Stomach (tissue), 4 donors: ENCODE results near the gene PON3.

Source experiments
- POLR2AphosphoS5 ChIP-seq, 3 donors: sonication (generic); formaldehyde crosslinking; IDR thresholded peaks; one replicate each; pipeline ENCODE4 v1.6.1; 2016; ENCODE audit warnings: antibody characterized with exemption in 3 of 3
- TF ChIP-seq, protein P1 (sequence below), 7 experiments: fragments of 450-650 bp in 4 of 7; fragments of 200-600 bp in 3 of 7; sonication (generic) in 3 of 7; IDR thresholded peaks; one replicate each; pipeline ENCODE4 v1.5.1; 2016 to 2019; ENCODE audit warnings: antibody characterized with exemption in 7 of 7, control low read depth in 2 of 7, mild to moderate bottlenecking in 1 of 7

DNA sequence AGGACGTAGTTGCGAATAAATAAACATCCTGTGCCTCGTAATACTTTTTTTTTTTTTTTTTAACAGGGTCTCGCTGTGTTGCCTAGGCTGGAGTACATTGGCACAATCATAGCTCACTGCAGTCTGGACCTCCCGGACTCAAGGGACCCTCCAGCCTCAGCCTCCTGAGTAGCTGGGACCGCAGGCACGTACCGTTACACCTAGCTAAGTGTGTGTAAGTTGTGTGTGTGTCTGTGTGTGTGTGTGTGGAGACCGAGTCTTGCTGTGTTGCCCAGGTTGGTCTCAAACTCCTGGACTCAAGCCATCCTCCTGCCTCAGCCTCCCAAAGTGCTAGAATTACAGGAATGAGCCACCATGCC lies 39.2 kb upstream of the PON3 start:
- TF ChIP-seq POLR2AphosphoS5 (IDR thresholded peaks at IDR 0.05): no peak
- TF ChIP-seq, protein P1, sequence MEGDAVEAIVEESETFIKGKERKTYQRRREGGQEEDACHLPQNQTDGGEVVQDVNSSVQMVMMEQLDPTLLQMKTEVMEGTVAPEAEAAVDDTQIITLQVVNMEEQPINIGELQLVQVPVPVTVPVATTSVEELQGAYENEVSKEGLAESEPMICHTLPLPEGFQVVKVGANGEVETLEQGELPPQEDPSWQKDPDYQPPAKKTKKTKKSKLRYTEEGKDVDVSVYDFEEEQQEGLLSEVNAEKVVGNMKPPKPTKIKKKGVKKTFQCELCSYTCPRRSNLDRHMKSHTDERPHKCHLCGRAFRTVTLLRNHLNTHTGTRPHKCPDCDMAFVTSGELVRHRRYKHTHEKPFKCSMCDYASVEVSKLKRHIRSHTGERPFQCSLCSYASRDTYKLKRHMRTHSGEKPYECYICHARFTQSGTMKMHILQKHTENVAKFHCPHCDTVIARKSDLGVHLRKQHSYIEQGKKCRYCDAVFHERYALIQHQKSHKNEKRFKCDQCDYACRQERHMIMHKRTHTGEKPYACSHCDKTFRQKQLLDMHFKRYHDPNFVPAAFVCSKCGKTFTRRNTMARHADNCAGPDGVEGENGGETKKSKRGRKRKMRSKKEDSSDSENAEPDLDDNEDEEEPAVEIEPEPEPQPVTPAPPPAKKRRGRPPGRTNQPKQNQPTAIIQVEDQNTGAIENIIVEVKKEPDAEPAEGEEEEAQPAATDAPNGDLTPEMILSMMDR (IDR thresholded peaks at IDR 0.05): no peak
